Activated gamma-delta T cell treated with Interleukin-2 at 50 U/mL for 16 hours (primary cell): Measurements from ENCODE around the gene ARHGAP24.

Experiments used
- DNase-seq: peaks from one replicate; pipeline ENCODE4 v3.0.0-alpha.2; 2020

Gene ARHGAP24

GRCh38 chr4:85474818-85475630 is at the start of gene ARHGAP24:
Gene ARHGAP24, plus strand, starts transcription at chr4:85475150.
- no peak for DNase-seq

GRCh38 chr4:85426366-85426765 is 48.6 kb upstream of the ARHGAP24 start:
- no peak for DNase-seq

- no peak for DNase-seq
Measured at GRCh38 chr4:85427123-85427522, 47.8 kb upstream of the ARHGAP24 start.

GRCh38 chr4:85430226-85430625 is 44.7 kb upstream of the ARHGAP24 start:
- DNase-seq: no peak

GRCh38 chr4:85430697-85431096 is 44.3 kb upstream of the ARHGAP24 start:
- DNase-seq: no peak

GRCh38 chr4:85431156-85431555 is 43.8 kb upstream of the ARHGAP24 start:
- DNase-seq: no peak

GRCh38 chr4:85431881-85432485 is 43.0 kb upstream of the ARHGAP24 start:
- DNase-seq: no peak

- DNase-seq: no peak
Measured at GRCh38 chr4:85445050-85445639, 29.8 kb upstream of the ARHGAP24 start.

- DNase-seq: no peak
Measured at GRCh38 chr4:85446141-85446861, 28.6 kb upstream of the ARHGAP24 start.

GRCh38 chr4:85448906-85449890 is 25.8 kb upstream of the ARHGAP24 start:
- no peak for DNase-seq

- no peak for DNase-seq
Measured at GRCh38 chr4:85452058-85452731, 22.8 kb upstream of the ARHGAP24 start.

GRCh38 chr4:85455942-85456341 is 19.0 kb upstream of the ARHGAP24 start:
- DNase-seq: no peak

- no peak for DNase-seq
Measured at GRCh38 chr4:85457752-85458467, 17.0 kb upstream of the ARHGAP24 start.

- DNase-seq: no peak
Measured at GRCh38 chr4:85459736-85460135, 15.2 kb upstream of the ARHGAP24 start.

GRCh38 chr4:85474356-85474755 is 594 bp upstream of the ARHGAP24 start:
- no peak for DNase-seq

- no peak for DNase-seq
Measured at GRCh38 chr4:85475631-85476233, 782 bp downstream of the ARHGAP24 start.

GRCh38 chr4:85476381-85476780 is 1.4 kb downstream of the ARHGAP24 start:
- DNase-seq: no peak

GRCh38 chr4:85477534-85477933 is 2.6 kb downstream of the ARHGAP24 start:
- DNase-seq: no peak

GRCh38 chr4:85478576-85478975 is 3.6 kb downstream of the ARHGAP24 start:
- DNase-seq: no peak

GRCh38 chr4:85482010-85482738 is 7.2 kb downstream of the ARHGAP24 start:
- no peak for DNase-seq
